NCI-H446 (cell line): Measurements from ENCODE around the gene GAS2L1.

Experiments used
- DNase-seq, 2 experiments: peaks; one replicate each; lab custom pipeline; 2025; lab: John Stamatoyannopoulos, UW

Gene GAS2L1

GRCh38 chr22:29306175-29306834 lies at the start of gene GAS2L1:
GAS2L1 (plus strand) TSS chr22:29306650; CDS start chr22:29308106, 1,456 bp downstream.
- DNase-seq: peak; percentile 56 to 79

- DNase-seq: no peak
Observed at GRCh38 chr22:29257751-29258181, 48.7 kb upstream of the GAS2L1 start.

- no peak for DNase-seq
Observed at GRCh38 chr22:29258407-29259252, 47.8 kb upstream of the GAS2L1 start.

GRCh38 chr22:29259253-29259899 lies 47.1 kb upstream of the GAS2L1 start:
- DNase-seq: no peak

- DNase-seq: no peak
Observed at GRCh38 chr22:29260031-29260560, 46.4 kb upstream of the GAS2L1 start.

GRCh38 chr22:29260601-29261315 lies 45.7 kb upstream of the GAS2L1 start:
- no peak for DNase-seq

GRCh38 chr22:29263791-29264276 lies 42.6 kb upstream of the GAS2L1 start:
- DNase-seq: no peak

GRCh38 chr22:29265305-29265704 lies 41.1 kb upstream of the GAS2L1 start:
- no peak for DNase-seq

GRCh38 chr22:29265929-29266328 lies 40.5 kb upstream of the GAS2L1 start:
- no peak for DNase-seq

- peak in 1 of 2 experiments; percentile 23 for DNase-seq
Observed at GRCh38 chr22:29266564-29267461, 39.6 kb upstream of the GAS2L1 start.

GRCh38 chr22:29267462-29267857 lies 39.0 kb upstream of the GAS2L1 start:
- DNase-seq: no peak

GRCh38 chr22:29267858-29268510 lies 38.5 kb upstream of the GAS2L1 start, which contains the start of the genes EWSR1 and RHBDD3:
EWSR1 (plus strand) TSS chr22:29268268; CDS start chr22:29268337, 69 bp downstream.
RHBDD3 (minus strand) TSS chr22:29267981; CDS start chr22:29265626, 2,355 bp downstream.
- peak; percentile 98 for DNase-seq

GRCh38 chr22:29268511-29269229 lies 37.8 kb upstream of the GAS2L1 start:
- peak; percentile 27 to 82 for DNase-seq

GRCh38 chr22:29269230-29269604 lies 37.2 kb upstream of the GAS2L1 start:
- DNase-seq: no peak

GRCh38 chr22:29269731-29270474 lies 36.5 kb upstream of the GAS2L1 start:
- DNase-seq: no peak

- no peak for DNase-seq
Observed at GRCh38 chr22:29270475-29271271, 35.8 kb upstream of the GAS2L1 start.

- DNase-seq: no peak
Observed at GRCh38 chr22:29272624-29273023, 33.8 kb upstream of the GAS2L1 start.

- DNase-seq: no peak
Observed at GRCh38 chr22:29275167-29275566, 31.3 kb upstream of the GAS2L1 start.
